Left ventricle myocardium inferior (tissue), 1 donor: ENCODE measurements around the gene PCDHGB2. TPM values are rescaled to one million over a fixed set of nuclear protein-coding genes. Genes with fewer than 3 reads are reported as not detected.
"Not testable (repeated sequence)": the region's sequence is repeated elsewhere in the genome, so short reads cannot be mapped to it uniquely, and the experiment has no call there.

Source experiments
- DNase-seq: peaks from one replicate; pipeline ENCODE4 v3.0.0-alpha.2; 2020
- H3K27ac ChIP-seq: fragments of 200-600 bp; replicated peaks from 2 replicates; pipeline ENCODE4 v1.8.0; 2021
- H3K27me3 ChIP-seq: fragments of 200-600 bp; 2 replicates; pipeline ENCODE4 v1.8.0; 2021; ENCODE audit warnings: low read depth
- H3K36me3 ChIP-seq: fragments of 200-600 bp; 2 replicates; pipeline ENCODE4 v1.8.0; 2021
- H3K4me1 ChIP-seq: fragments of 200-600 bp; 2 replicates; pipeline ENCODE4 v1.8.0; 2021
- H3K4me3 ChIP-seq: fragments of 200-600 bp; 2 replicates; pipeline ENCODE4 v1.8.0; 2021; ENCODE audit warnings: mild to moderate bottlenecking, moderate library complexity
- H3K9me3 ChIP-seq: fragments of 200-600 bp; replicated peaks from 2 replicates; pipeline ENCODE4 v1.8.0; 2021
- intact Hi-C: fragments of 100-400 bp; cut with micrococcal nuclease; formaldehyde crosslinking; loops from one replicate; pipeline ENCODE4 v1.11.0; 2022
- total RNA-seq: library from RNA; stranded (reverse); fragmentation: NEBNext Ultra II Directional; extraction: Animal tissue kit (Norgen Biotek cat#: 25700); gene quantifications from one replicate; pipeline ENCODE4 v1.2.1, GENCODE V29; 2021
- TF ChIP-seq, protein P1 (sequence below): fragments of 200-600 bp; IDR thresholded peaks from 2 replicates; pipeline ENCODE4 v1.8.0; 2021; ENCODE audit warnings: antibody characterized with exemption, mild to moderate bottlenecking, borderline replicate concordance
- donor health status: DM: no; HTN: yes; CAD: no; lungs with severe emphysema.

Gene PCDHGB2
- total RNA-seq, 1 donor from 2014 or later: 8.8 TPM

DNA sequence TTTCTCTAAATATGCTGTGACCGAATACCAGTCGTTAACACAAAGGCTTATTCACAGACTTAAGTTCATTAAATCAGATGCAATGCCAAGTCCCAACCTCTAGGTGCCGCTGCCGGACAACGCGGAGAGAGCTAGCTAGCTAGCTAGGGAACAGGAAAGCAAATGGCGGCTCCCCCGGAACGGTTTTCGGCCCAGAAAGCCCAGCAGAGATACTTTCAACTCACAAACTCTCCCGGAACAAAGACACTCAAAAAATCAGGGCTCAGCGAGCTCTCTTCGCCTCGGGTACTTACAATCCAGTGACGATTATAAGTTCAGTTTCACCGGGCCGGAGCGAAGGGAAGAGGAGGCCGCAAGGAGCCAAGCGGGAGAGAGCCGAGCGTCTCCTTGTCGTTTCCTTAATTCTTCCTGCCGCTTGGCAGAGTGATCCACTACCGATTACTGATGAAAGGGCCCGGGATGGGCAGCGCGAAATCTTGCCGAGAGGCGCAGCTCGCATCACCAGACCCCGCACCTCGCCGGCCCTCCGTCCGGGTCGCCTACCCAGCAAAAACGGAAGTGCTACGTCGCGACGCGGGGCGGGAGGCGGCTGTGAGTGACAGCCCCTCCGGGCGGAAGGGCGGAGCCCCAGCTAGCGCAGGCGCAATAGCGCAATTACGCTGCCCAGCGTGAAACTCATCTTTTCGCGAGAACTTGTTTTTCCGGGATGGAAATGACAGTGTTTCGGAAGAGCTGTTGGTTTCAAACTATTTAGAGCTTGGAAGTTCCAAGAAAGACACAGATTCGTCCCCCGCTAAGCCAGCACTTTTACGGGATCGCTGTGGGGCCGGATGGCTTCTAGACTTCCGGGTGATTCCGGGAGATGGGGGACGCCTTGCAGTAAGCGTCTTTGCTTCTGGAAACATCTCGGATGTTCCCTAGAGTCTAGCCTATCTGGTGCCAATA, 39.3 kb upstream of the PCDHGB2 start, which contains the start of gene TAF7:
Gene TAF7, minus strand, starts transcription at position 560 of the 945 bp plus-strand sequence. CDS start 740 bp downstream, outside the sequence.
- peak; percentile 89 for DNase-seq
- Histone ChIP-seq H3K9me3 (peaks cover 60% of the 10 kb centered on the region), H3K4me3 (peak within 1 kb of the TSS; percentile 74), H3K27me3 (no peaks in the 10 kb centered on the region), H3K36me3 (peaks cover 45% of the 10 kb centered on the region), H3K4me1 (peaks cover 33% of the 10 kb centered on the region), H3K27ac (peak within 1 kb of the TSS; percentile 91)
- intact Hi-C loops: no loop called here
- TF ChIP-seq, protein P1, sequence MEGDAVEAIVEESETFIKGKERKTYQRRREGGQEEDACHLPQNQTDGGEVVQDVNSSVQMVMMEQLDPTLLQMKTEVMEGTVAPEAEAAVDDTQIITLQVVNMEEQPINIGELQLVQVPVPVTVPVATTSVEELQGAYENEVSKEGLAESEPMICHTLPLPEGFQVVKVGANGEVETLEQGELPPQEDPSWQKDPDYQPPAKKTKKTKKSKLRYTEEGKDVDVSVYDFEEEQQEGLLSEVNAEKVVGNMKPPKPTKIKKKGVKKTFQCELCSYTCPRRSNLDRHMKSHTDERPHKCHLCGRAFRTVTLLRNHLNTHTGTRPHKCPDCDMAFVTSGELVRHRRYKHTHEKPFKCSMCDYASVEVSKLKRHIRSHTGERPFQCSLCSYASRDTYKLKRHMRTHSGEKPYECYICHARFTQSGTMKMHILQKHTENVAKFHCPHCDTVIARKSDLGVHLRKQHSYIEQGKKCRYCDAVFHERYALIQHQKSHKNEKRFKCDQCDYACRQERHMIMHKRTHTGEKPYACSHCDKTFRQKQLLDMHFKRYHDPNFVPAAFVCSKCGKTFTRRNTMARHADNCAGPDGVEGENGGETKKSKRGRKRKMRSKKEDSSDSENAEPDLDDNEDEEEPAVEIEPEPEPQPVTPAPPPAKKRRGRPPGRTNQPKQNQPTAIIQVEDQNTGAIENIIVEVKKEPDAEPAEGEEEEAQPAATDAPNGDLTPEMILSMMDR: peak; percentile 91

DNA sequence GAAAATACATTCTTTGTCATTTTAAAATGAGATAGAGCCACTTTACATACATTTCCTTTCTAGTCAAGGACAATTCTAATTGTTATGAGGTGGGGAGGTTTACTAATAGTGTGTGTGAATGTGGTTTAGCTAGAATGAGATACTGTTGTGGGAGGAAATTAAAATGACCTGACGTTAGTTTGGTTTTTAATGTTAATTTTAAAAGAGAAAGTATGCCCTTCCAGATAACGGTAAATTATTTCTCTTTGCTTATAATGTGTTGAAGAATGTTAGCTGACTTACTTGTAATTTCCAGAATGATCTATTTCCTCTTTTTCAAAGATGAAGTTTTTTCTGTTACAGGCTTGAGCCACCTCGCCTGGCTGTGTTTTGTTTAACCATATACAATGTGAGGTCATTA, 37.5 kb upstream of the PCDHGB2 start:
- TF ChIP-seq, protein P1: no peak
- H3K27me3 ChIP-seq: no peaks in the 10 kb centered on the region
- intact Hi-C loops: no loop called here
- DNase-seq: no peak
- H3K27ac ChIP-seq: no peak overlapping the region
- peaks cover 45% of the 10 kb centered on the region for H3K4me1 ChIP-seq
- H3K9me3 ChIP-seq: peaks cover 48% of the 10 kb centered on the region
- H3K4me3 ChIP-seq: no peak overlapping the region
- H3K36me3 ChIP-seq: peaks cover 27% of the 10 kb centered on the region

DNA sequence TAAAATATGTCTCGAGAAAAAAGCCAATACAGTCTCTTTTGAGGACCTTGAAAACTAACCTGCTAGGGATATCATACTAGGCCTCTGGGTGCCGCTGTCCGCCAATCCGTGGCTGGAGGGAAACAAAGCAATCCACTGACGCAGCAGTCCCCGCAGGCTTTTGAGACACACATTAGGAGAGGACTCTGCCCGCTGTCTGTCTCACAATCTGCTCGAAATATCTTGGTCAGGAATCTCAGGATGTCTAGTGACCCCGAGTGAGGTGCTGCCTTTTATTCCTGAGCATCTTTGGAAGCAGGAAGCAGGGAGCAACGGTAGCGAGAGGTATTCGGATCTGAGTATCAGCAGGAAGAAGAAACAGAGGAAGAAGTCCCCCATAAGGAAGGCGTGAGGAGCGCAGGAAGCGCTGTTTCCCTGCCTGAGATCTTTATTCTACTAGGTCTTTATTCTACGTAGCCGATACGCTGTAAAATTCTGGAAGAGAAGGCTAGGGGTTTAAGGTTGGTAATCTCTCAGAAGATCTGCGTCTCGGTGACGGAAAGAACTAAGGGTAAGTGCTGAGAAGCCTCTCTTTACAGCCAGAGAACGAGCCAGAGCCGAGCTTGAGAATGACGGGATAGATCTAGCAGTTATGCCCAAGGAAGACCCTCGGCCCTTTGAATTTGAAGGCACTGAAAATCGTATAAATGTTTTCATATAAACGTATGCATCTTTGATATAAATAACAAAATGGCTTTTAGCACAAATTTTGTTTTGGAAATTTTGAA, 33.5 kb upstream of the PCDHGB2 start:
- Histone ChIP-seq H3K9me3 (peaks cover 58% of the 10 kb centered on the region), H3K4me3 (peak overlapping the region; percentile 69), H3K36me3 (no peaks in the 10 kb centered on the region), H3K4me1 (peaks cover 27% of the 10 kb centered on the region), H3K27me3 (no peaks in the 10 kb centered on the region), H3K27ac (peak overlapping the region; percentile 89)
- TF ChIP-seq, protein P1: peak; percentile 77
- DNase-seq: peak; percentile 74
- intact Hi-C loops: no loop called here

DNA sequence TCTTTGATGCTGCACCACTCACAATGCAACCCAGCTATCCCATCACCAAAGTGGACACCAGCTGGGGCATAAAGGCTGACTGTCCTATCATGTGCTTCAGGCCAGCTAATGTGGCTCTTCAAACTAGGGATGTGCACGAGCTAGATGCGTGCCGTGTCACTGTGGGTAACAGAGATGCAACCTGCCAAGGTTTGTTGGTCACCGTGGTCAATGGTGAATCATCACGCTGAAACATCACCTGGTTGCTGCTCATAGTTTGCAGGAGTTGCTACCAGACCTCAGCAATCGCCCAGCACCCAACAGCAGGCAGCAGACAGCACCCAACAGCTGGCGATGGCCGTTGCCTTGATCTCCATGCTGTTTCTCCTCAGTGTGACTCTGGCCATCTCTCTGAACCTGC, 31.6 kb upstream of the PCDHGB2 start:
- peaks cover 66% of the 10 kb centered on the region for H3K9me3 ChIP-seq
- TF ChIP-seq, protein P1: no peak
- intact Hi-C loops: no loop called here
- no peak overlapping the region for H3K4me3 ChIP-seq
- no peak for DNase-seq
- no peaks in the 10 kb centered on the region for H3K36me3 ChIP-seq
- no peaks in the 10 kb centered on the region for H3K27me3 ChIP-seq
- H3K4me1 ChIP-seq: peaks cover 23% of the 10 kb centered on the region
- H3K27ac ChIP-seq: no peak overlapping the region

DNA sequence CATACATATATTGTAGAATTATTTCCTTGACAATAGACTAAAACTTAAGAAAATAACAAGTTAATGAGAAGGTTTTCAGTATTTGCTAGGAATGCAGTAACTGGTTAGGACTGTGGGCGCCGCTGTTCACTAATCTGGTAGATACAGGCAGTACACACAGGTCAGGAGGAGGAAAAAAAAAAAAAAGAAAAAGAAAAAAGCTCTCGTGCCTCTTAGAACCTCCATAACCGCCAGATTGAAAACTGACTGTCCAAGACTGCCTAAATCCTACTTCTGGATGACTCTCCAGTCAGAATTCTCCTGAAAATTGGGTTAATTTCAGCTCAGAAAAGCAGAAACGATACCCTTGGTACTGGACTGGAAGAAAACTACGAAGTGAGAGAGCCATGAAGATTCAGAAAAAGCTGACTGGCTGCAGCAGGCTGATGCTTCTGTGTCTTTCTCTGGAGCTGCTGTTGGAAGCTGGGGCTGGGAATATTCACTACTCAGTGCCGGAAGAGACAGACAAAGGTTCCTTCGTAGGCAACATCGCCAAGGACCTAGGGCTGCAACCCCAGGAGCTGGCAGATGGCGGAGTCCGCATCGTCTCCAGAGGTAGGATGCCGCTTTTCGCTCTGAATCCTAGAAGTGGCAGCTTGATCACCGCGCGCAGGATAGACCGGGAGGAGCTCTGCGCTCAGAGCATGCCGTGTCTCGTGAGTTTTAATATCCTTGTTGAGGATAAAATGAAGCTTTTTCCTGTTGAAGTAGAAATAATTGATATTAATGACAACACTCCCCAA, 29.3 kb upstream of the PCDHGB2 start, which contains the start of gene PCDHGA1:
Gene PCDHGA1, plus strand, starts transcription at position 216 of the 782 bp plus-strand sequence.
- TF ChIP-seq, protein P1: peak; percentile 65
- intact Hi-C loops: loop anchor here (10.0 kb wide), 1 partner anchor 234 kb away; no protein-coding TSS in a partner anchor
- Histone ChIP-seq H3K4me3 (peak within 1 kb of the TSS; percentile 55), H3K4me1 (peaks cover 23% of the 10 kb centered on the region), H3K27ac (peak within 1 kb of the TSS; percentile 54), H3K27me3 (no peaks in the 10 kb centered on the region), H3K9me3 (peaks cover 88% of the 10 kb centered on the region), H3K36me3 (no peaks in the 10 kb centered on the region)
- no peak for DNase-seq

DNA sequence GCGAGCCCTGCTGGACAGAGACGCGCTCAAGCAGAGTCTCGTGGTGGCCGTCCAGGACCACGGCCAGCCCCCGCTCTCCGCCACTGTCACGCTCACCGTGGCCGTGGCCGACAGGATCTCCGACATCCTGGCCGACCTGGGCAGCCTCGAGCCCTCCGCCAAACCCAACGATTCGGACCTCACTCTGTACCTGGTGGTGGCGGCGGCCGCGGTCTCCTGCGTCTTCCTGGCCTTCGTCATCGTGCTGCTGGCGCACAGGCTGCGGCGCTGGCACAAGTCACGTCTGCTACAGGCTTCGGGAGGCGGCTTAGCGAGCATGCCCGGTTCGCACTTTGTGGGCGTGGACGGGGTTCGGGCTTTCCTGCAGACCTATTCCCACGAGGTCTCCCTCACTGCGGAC, 27.2 kb upstream of the PCDHGB2 start:
- not testable (repeated sequence) for H3K4me1 ChIP-seq, H3K4me3 ChIP-seq, DNase-seq, H3K36me3 ChIP-seq, H3K27me3 ChIP-seq, H3K27ac ChIP-seq
- H3K9me3 ChIP-seq: peaks cover 97% of the 10 kb centered on the region
- intact Hi-C loops: loop anchor here (10.0 kb wide), 1 partner anchor 232 kb away; no protein-coding TSS in a partner anchor
